ENCODE results near the gene FOXO6.

GRCh38 chr1:41380195-41380594 is 19.0 kb downstream of the FOXO6 start:
- TF ChIP-seq, protein P1, sequence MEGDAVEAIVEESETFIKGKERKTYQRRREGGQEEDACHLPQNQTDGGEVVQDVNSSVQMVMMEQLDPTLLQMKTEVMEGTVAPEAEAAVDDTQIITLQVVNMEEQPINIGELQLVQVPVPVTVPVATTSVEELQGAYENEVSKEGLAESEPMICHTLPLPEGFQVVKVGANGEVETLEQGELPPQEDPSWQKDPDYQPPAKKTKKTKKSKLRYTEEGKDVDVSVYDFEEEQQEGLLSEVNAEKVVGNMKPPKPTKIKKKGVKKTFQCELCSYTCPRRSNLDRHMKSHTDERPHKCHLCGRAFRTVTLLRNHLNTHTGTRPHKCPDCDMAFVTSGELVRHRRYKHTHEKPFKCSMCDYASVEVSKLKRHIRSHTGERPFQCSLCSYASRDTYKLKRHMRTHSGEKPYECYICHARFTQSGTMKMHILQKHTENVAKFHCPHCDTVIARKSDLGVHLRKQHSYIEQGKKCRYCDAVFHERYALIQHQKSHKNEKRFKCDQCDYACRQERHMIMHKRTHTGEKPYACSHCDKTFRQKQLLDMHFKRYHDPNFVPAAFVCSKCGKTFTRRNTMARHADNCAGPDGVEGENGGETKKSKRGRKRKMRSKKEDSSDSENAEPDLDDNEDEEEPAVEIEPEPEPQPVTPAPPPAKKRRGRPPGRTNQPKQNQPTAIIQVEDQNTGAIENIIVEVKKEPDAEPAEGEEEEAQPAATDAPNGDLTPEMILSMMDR (IDR thresholded peaks at IDR 0.05), result no peak
- TF ChIP-seq, protein P2, sequence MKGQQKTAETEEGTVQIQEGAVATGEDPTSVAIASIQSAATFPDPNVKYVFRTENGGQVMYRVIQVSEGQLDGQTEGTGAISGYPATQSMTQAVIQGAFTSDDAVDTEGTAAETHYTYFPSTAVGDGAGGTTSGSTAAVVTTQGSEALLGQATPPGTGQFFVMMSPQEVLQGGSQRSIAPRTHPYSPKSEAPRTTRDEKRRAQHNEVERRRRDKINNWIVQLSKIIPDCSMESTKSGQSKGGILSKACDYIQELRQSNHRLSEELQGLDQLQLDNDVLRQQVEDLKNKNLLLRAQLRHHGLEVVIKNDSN (IDR thresholded peaks at IDR 0.05; ENCODE audit: borderline replicate concordance, low read depth), result no peak
- no peak for TF ChIP-seq FOXM1 (IDR thresholded peaks at IDR 0.05; ENCODE audit: low read depth)
- no peak for TF ChIP-seq JUND (IDR thresholded peaks at IDR 0.05)
- TF ChIP-seq FOSL2 (IDR thresholded peaks at IDR 0.05; ENCODE audit: borderline replicate concordance, low read depth), result no peak
- TF ChIP-seq POLR2AphosphoS5 (IDR thresholded peaks at IDR 0.05; ENCODE audit: low read depth, low read length), result no peak
- TF ChIP-seq, protein P3, sequence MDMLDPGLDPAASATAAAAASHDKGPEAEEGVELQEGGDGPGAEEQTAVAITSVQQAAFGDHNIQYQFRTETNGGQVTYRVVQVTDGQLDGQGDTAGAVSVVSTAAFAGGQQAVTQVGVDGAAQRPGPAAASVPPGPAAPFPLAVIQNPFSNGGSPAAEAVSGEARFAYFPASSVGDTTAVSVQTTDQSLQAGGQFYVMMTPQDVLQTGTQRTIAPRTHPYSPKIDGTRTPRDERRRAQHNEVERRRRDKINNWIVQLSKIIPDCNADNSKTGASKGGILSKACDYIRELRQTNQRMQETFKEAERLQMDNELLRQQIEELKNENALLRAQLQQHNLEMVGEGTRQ (IDR thresholded peaks at IDR 0.05; ENCODE audit: borderline replicate concordance, low read depth, low read length), result no peak
- no peak for TF ChIP-seq SMC3 (IDR thresholded peaks at IDR 0.05; ENCODE audit: low read depth, low read length)
- TF ChIP-seq RFX5 (IDR thresholded peaks at IDR 0.05; ENCODE audit: low read length), result no peak
